ENCODE measurements around the gene NCDN.

The NCDN gene

GRCh38 chr1:35557611-35558373, at the start of gene NCDN:
TSS of gene NCDN (plus strand) at chr1:35557799. CDS start at chr1:35558191, 392 bp downstream.
- H3K9ac ChIP-seq (ENCODE audit: low read length) = peak within 1 kb of the TSS; percentile 85
- H3K9me3 ChIP-seq (ENCODE audit: control insufficient read depth, low read length) = no peaks in the 10 kb centered on the region
- H3K36me3 ChIP-seq (ENCODE audit: control insufficient read depth, insufficient read depth, low read length) = no peaks in the 10 kb centered on the region
- H3K27me3 ChIP-seq (ENCODE audit: control insufficient read depth, insufficient read depth, low read length) = no peaks in the 10 kb centered on the region
- H3K4me1 ChIP-seq (ENCODE audit: control insufficient read depth, insufficient read depth, low read length) = peaks cover 49% of the 10 kb centered on the region
- peak within 1 kb of the TSS; percentile 80 for H3K4me3 ChIP-seq (ENCODE audit: low read length)

GRCh38 chr1:35507947-35508346, 49.7 kb upstream of the NCDN start:
- Histone ChIP-seq H3K36me3 (ENCODE audit: control insufficient read depth, insufficient read depth, low read length) (no peaks in the 10 kb centered on the region), H3K4me3 (ENCODE audit: low read length) (no peak overlapping the region), H3K9me3 (ENCODE audit: control insufficient read depth, low read length) (no peaks in the 10 kb centered on the region), H3K27me3 (ENCODE audit: control insufficient read depth, insufficient read depth, low read length) (no peaks in the 10 kb centered on the region), H3K4me1 (ENCODE audit: control insufficient read depth, insufficient read depth, low read length) (peaks cover 16% of the 10 kb centered on the region), H3K9ac (ENCODE audit: low read length) (no peak overlapping the region)

GRCh38 chr1:35509558-35509957, 48.0 kb upstream of the NCDN start:
- H3K9me3 ChIP-seq (ENCODE audit: control insufficient read depth, low read length) = no peaks in the 10 kb centered on the region
- H3K4me3 ChIP-seq (ENCODE audit: low read length) = no peak overlapping the region
- peaks cover 16% of the 10 kb centered on the region for H3K4me1 ChIP-seq (ENCODE audit: control insufficient read depth, insufficient read depth, low read length)

GRCh38 chr1:35511305-35511704, 46.3 kb upstream of the NCDN start:
- H3K27me3 ChIP-seq (ENCODE audit: control insufficient read depth, insufficient read depth, low read length) = no peaks in the 10 kb centered on the region
- H3K9ac ChIP-seq (ENCODE audit: low read length) = no peak overlapping the region
- peaks cover 9% of the 10 kb centered on the region for H3K4me1 ChIP-seq (ENCODE audit: control insufficient read depth, insufficient read depth, low read length)
- H3K4me3 ChIP-seq (ENCODE audit: low read length) = no peak overlapping the region
- no peaks in the 10 kb centered on the region for H3K36me3 ChIP-seq (ENCODE audit: control insufficient read depth, insufficient read depth, low read length)
- no peaks in the 10 kb centered on the region for H3K9me3 ChIP-seq (ENCODE audit: control insufficient read depth, low read length)

More at GRCh38 chr1:35509558-35509957, 48.0 kb upstream of the NCDN start:
- Histone ChIP-seq H3K27me3 (ENCODE audit: control insufficient read depth, insufficient read depth, low read length) (no peaks in the 10 kb centered on the region), H3K36me3 (ENCODE audit: control insufficient read depth, insufficient read depth, low read length) (no peaks in the 10 kb centered on the region), H3K9ac (ENCODE audit: low read length) (no peak overlapping the region)

- Histone ChIP-seq H3K27me3 (ENCODE audit: control insufficient read depth, insufficient read depth, low read length) (no peaks in the 10 kb centered on the region), H3K9ac (ENCODE audit: low read length) (no peak overlapping the region), H3K9me3 (ENCODE audit: control insufficient read depth, low read length) (no peaks in the 10 kb centered on the region), H3K4me1 (ENCODE audit: control insufficient read depth, insufficient read depth, low read length) (no peaks in the 10 kb centered on the region), H3K4me3 (ENCODE audit: low read length) (no peak overlapping the region), H3K36me3 (ENCODE audit: control insufficient read depth, insufficient read depth, low read length) (no peaks in the 10 kb centered on the region)
These were observed 39.4 kb upstream of the NCDN start for GRCh38 chr1:35518183-35518582.

GRCh38 chr1:35519432-35519831, 38.2 kb upstream of the NCDN start:
- Histone ChIP-seq H3K4me1 (ENCODE audit: control insufficient read depth, insufficient read depth, low read length) (no peaks in the 10 kb centered on the region), H3K9me3 (ENCODE audit: control insufficient read depth, low read length) (no peaks in the 10 kb centered on the region), H3K36me3 (ENCODE audit: control insufficient read depth, insufficient read depth, low read length) (no peaks in the 10 kb centered on the region), H3K27me3 (ENCODE audit: control insufficient read depth, insufficient read depth, low read length) (no peaks in the 10 kb centered on the region), H3K4me3 (ENCODE audit: low read length) (no peak overlapping the region), H3K9ac (ENCODE audit: low read length) (no peak overlapping the region)

GRCh38 chr1:35524106-35524505, 33.5 kb upstream of the NCDN start:
- Histone ChIP-seq H3K4me3 (ENCODE audit: low read length) (no peak overlapping the region), H3K27me3 (ENCODE audit: control insufficient read depth, insufficient read depth, low read length) (no peaks in the 10 kb centered on the region), H3K4me1 (ENCODE audit: control insufficient read depth, insufficient read depth, low read length) (no peaks in the 10 kb centered on the region), H3K36me3 (ENCODE audit: control insufficient read depth, insufficient read depth, low read length) (no peaks in the 10 kb centered on the region), H3K9me3 (ENCODE audit: control insufficient read depth, low read length) (no peaks in the 10 kb centered on the region), H3K9ac (ENCODE audit: low read length) (no peak overlapping the region)

- no peaks in the 10 kb centered on the region for H3K9me3 ChIP-seq (ENCODE audit: control insufficient read depth, low read length)
- H3K27me3 ChIP-seq (ENCODE audit: control insufficient read depth, insufficient read depth, low read length) = no peaks in the 10 kb centered on the region
- no peaks in the 10 kb centered on the region for H3K4me1 ChIP-seq (ENCODE audit: control insufficient read depth, insufficient read depth, low read length)
- H3K9ac ChIP-seq (ENCODE audit: low read length) = no peak overlapping the region
- no peaks in the 10 kb centered on the region for H3K36me3 ChIP-seq (ENCODE audit: control insufficient read depth, insufficient read depth, low read length)
- H3K4me3 ChIP-seq (ENCODE audit: low read length) = no peak overlapping the region
These were observed 27.4 kb upstream of the NCDN start for GRCh38 chr1:35530168-35530567.

GRCh38 chr1:35530946-35531345, 26.7 kb upstream of the NCDN start:
- no peaks in the 10 kb centered on the region for H3K36me3 ChIP-seq (ENCODE audit: control insufficient read depth, insufficient read depth, low read length)
- H3K4me3 ChIP-seq (ENCODE audit: low read length) = no peak overlapping the region
- no peaks in the 10 kb centered on the region for H3K27me3 ChIP-seq (ENCODE audit: control insufficient read depth, insufficient read depth, low read length)
- no peaks in the 10 kb centered on the region for H3K9me3 ChIP-seq (ENCODE audit: control insufficient read depth, low read length)
- H3K4me1 ChIP-seq (ENCODE audit: control insufficient read depth, insufficient read depth, low read length) = no peaks in the 10 kb centered on the region
- H3K9ac ChIP-seq (ENCODE audit: low read length) = no peak overlapping the region

GRCh38 chr1:35531368-35531767, 26.2 kb upstream of the NCDN start:
- no peaks in the 10 kb centered on the region for H3K9me3 ChIP-seq (ENCODE audit: control insufficient read depth, low read length)
- H3K36me3 ChIP-seq (ENCODE audit: control insufficient read depth, insufficient read depth, low read length) = no peaks in the 10 kb centered on the region
- H3K4me3 ChIP-seq (ENCODE audit: low read length) = no peak overlapping the region
- H3K4me1 ChIP-seq (ENCODE audit: control insufficient read depth, insufficient read depth, low read length) = no peaks in the 10 kb centered on the region
- H3K9ac ChIP-seq (ENCODE audit: low read length) = no peak overlapping the region
- H3K27me3 ChIP-seq (ENCODE audit: control insufficient read depth, insufficient read depth, low read length) = no peaks in the 10 kb centered on the region

- H3K9me3 ChIP-seq (ENCODE audit: control insufficient read depth, low read length) = no peaks in the 10 kb centered on the region
- no peaks in the 10 kb centered on the region for H3K36me3 ChIP-seq (ENCODE audit: control insufficient read depth, insufficient read depth, low read length)
- no peak overlapping the region for H3K4me3 ChIP-seq (ENCODE audit: low read length)
- H3K27me3 ChIP-seq (ENCODE audit: control insufficient read depth, insufficient read depth, low read length) = no peaks in the 10 kb centered on the region
- H3K9ac ChIP-seq (ENCODE audit: low read length) = no peak overlapping the region
- no peaks in the 10 kb centered on the region for H3K4me1 ChIP-seq (ENCODE audit: control insufficient read depth, insufficient read depth, low read length)
These were observed 24.9 kb upstream of the NCDN start for GRCh38 chr1:35532497-35533223.

GRCh38 chr1:35533586-35533985, 24.0 kb upstream of the NCDN start:
- no peak overlapping the region for H3K9ac ChIP-seq (ENCODE audit: low read length)
- no peaks in the 10 kb centered on the region for H3K36me3 ChIP-seq (ENCODE audit: control insufficient read depth, insufficient read depth, low read length)
- H3K4me1 ChIP-seq (ENCODE audit: control insufficient read depth, insufficient read depth, low read length) = no peaks in the 10 kb centered on the region
- H3K27me3 ChIP-seq (ENCODE audit: control insufficient read depth, insufficient read depth, low read length) = no peaks in the 10 kb centered on the region
- H3K4me3 ChIP-seq (ENCODE audit: low read length) = no peak overlapping the region
- H3K9me3 ChIP-seq (ENCODE audit: control insufficient read depth, low read length) = no peaks in the 10 kb centered on the region
